ENCODE results near the gene CDK6. TPM values are rescaled to one million over a fixed set of nuclear protein-coding genes. Genes with fewer than 3 reads are reported as not detected.

CDK6 gene
- total RNA-seq, 1 donor from 2014 or later, result 6.0 TPM

GRCh38 chr7:92708111-92709042 lies 128.0 kb downstream of the CDK6 start:
- no peak overlapping the region for H3K27ac Mint-ChIP-seq

DNA sequence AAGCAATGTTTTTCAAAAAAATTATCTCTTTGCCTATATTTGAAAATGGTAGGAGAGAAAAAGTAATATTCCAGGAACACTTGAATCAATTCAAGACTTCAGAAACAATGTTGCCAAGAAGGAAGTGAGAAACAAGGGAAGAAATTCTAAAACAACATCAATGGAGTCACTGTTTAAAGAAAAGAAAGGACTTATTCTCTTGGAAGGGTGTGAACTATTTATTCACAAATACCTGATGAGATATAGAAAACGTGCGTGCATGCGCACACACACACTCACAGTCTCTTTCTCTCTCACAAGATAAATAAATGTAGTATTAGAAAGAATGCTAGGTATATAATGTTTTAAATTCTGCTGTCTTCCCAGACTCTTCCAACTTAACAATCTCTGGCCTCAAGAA lies 128.9 kb downstream of the CDK6 start:
- Mint-ChIP-seq H3K4me3 (no peak overlapping the region), H3K9me3 (peaks cover 8% of the 10 kb centered on the region), H3K4me1 (peaks cover 3% of the 10 kb centered on the region), H3K36me3 (peaks cover 19% of the 10 kb centered on the region), H3K27me3 (ENCODE audit: insufficient read depth, low read depth) (no peaks in the 10 kb centered on the region), H3K27ac (no peak overlapping the region)
- Histone ChIP-seq H3F3A (ENCODE audit: low read depth) (no peaks in the 10 kb centered on the region), H4K20me1 (ENCODE audit: low read depth) (no peaks in the 10 kb centered on the region), H3K4me1 (no peaks in the 10 kb centered on the region), H3K27ac (no peak overlapping the region), H3K36me3 (no peaks in the 10 kb centered on the region), H3K9me3 (ENCODE audit: low read depth) (no peaks in the 10 kb centered on the region), H3K4me3 (no peak overlapping the region), H3K9ac (no peak overlapping the region), H3K79me2 (ENCODE audit: low read depth) (no peaks in the 10 kb centered on the region), H3K27me3 (no peaks in the 10 kb centered on the region), H3K4me2 (no peak overlapping the region), H2AFZ (replicated peaks) (no peak overlapping the region)
- no peak for DNase-seq (ENCODE audit: low spot score)
- TF ChIP-seq EZH2 (IDR thresholded peaks at IDR 0.05), result no peak
- TF ChIP-seq, protein P1, sequence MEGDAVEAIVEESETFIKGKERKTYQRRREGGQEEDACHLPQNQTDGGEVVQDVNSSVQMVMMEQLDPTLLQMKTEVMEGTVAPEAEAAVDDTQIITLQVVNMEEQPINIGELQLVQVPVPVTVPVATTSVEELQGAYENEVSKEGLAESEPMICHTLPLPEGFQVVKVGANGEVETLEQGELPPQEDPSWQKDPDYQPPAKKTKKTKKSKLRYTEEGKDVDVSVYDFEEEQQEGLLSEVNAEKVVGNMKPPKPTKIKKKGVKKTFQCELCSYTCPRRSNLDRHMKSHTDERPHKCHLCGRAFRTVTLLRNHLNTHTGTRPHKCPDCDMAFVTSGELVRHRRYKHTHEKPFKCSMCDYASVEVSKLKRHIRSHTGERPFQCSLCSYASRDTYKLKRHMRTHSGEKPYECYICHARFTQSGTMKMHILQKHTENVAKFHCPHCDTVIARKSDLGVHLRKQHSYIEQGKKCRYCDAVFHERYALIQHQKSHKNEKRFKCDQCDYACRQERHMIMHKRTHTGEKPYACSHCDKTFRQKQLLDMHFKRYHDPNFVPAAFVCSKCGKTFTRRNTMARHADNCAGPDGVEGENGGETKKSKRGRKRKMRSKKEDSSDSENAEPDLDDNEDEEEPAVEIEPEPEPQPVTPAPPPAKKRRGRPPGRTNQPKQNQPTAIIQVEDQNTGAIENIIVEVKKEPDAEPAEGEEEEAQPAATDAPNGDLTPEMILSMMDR (IDR thresholded peaks at IDR 0.05), result no peak
- no peak for TF ChIP-seq EZH2phosphoT487 (IDR thresholded peaks at IDR 0.05)

More at GRCh38 chr7:92708111-92709042, 128.0 kb downstream of the CDK6 start:
- no peak overlapping the region for H3K4me2 ChIP-seq
- no peak overlapping the region for H3K27ac ChIP-seq
- no peak for DNase-seq (ENCODE audit: low spot score)
- Mint-ChIP-seq H3K9me3 (peaks cover 6% of the 10 kb centered on the region), H3K36me3 (peaks cover 16% of the 10 kb centered on the region), H3K27me3 (ENCODE audit: insufficient read depth, low read depth) (no peaks in the 10 kb centered on the region), H3K4me3 (no peak overlapping the region), H3K4me1 (peaks cover 3% of the 10 kb centered on the region)
- H3K79me2 ChIP-seq (ENCODE audit: low read depth), result no peaks in the 10 kb centered on the region
- H3K36me3 ChIP-seq, result no peaks in the 10 kb centered on the region
- no peaks in the 10 kb centered on the region for H3K4me1 ChIP-seq
- TF ChIP-seq, protein P1 (IDR thresholded peaks at IDR 0.05), result no peak
- TF ChIP-seq EZH2 (IDR thresholded peaks at IDR 0.05) (no peak), EZH2phosphoT487 (IDR thresholded peaks at IDR 0.05) (no peak)
- no peaks in the 10 kb centered on the region for H4K20me1 ChIP-seq (ENCODE audit: low read depth)
- no peaks in the 10 kb centered on the region for H3K27me3 ChIP-seq
- no peak overlapping the region for H2AFZ ChIP-seq (replicated peaks)
- no peaks in the 10 kb centered on the region for H3F3A ChIP-seq (ENCODE audit: low read depth)
- no peak overlapping the region for H3K9ac ChIP-seq
- H3K4me3 ChIP-seq, result no peak overlapping the region
- no peaks in the 10 kb centered on the region for H3K9me3 ChIP-seq (ENCODE audit: low read depth)

DNA sequence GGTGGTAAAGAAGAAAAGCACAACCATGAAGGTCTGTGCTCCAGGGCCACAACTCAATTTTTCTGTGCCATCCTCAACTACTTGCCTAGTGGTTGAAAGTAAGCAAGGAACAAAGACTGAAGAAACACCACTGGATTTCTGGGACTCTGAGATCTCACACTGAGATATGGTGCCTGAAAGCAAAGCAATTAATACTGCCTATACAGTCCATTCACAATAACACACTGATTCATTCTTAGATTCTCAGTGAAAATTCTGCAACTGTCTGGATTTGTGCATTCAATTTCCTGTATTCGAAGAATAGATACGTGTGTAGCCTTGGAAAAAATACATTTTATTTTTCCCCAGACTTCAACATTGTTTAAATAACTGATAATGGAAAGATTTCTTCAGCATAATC lies 129.8 kb downstream of the CDK6 start:
- Histone ChIP-seq H3K79me2 (ENCODE audit: low read depth) (no peaks in the 10 kb centered on the region), H4K20me1 (ENCODE audit: low read depth) (no peaks in the 10 kb centered on the region), H3K9me3 (ENCODE audit: low read depth) (no peaks in the 10 kb centered on the region), H3K9ac (no peak overlapping the region), H3K27me3 (no peaks in the 10 kb centered on the region), H2AFZ (replicated peaks) (no peak overlapping the region), H3K36me3 (no peaks in the 10 kb centered on the region), H3K4me3 (no peak overlapping the region), H3K4me2 (no peak overlapping the region), H3K27ac (no peak overlapping the region), H3F3A (ENCODE audit: low read depth) (no peaks in the 10 kb centered on the region), H3K4me1 (no peaks in the 10 kb centered on the region)
- no peak overlapping the region for H3K27ac Mint-ChIP-seq
- DNase-seq (ENCODE audit: low spot score), result no peak
- no peak overlapping the region for H3K4me3 Mint-ChIP-seq
- peaks cover 8% of the 10 kb centered on the region for H3K9me3 Mint-ChIP-seq
- TF ChIP-seq EZH2 (IDR thresholded peaks at IDR 0.05) (no peak), EZH2phosphoT487 (IDR thresholded peaks at IDR 0.05) (no peak)
- TF ChIP-seq, protein P1 (IDR thresholded peaks at IDR 0.05), result no peak
- H3K36me3 Mint-ChIP-seq, result peaks cover 21% of the 10 kb centered on the region
- H3K27me3 Mint-ChIP-seq (ENCODE audit: insufficient read depth, low read depth), result no peaks in the 10 kb centered on the region
- H3K4me1 Mint-ChIP-seq, result peaks cover 3% of the 10 kb centered on the region

Measured in neural progenitor cell (in vitro differentiated cells).